ENCODE measurements around the gene CARS2.
"Not testable (repeated sequence)": the region's sequence is repeated elsewhere in the genome, so short reads cannot be mapped to it uniquely, and the experiment has no call there.

Gene CARS2

DNA sequence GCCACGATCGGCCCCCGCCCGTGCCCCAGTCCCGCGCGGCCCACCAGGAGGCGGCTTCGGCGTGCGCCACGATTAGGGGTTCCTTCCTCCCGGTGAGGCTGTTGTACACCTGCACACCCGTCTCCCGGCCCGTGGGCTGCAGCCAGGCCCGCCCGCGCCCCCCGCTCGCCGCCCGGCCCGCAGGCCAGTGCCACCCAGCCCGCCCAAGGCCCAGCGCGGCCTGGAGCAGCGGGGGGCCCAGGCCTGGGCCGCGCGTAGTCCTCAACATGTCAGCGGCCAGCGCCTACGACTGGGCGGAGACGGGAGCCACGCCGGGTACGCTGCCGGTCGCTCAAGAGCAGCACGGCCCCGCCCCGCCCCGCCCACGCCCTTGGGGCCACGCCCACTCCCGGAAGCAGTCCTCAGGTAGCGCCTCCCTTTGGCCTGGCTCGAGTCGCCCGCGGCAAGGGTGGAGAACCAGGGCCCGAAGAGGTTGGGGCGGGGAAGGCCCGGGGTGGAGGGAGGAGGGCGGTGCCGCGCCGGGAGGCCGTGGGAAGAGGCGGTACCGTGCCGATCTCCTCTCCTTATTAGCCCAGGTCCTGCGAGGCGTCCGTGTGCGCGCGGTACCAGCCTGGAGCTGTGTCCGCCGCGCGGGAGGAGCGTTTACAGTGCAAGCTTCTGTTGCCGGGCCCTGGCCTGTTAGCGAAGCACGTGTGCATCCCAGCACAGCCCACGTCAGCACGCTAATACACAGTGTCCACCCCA lies at the start of gene CARS2:
Gene CARS2 (minus strand): TSS at position 291 of the 744 bp plus-strand sequence. CDS start 23 bp downstream, at position 268.
- peak; percentile 92 for DNase-seq (ENCODE audit: low read depth)

DNA sequence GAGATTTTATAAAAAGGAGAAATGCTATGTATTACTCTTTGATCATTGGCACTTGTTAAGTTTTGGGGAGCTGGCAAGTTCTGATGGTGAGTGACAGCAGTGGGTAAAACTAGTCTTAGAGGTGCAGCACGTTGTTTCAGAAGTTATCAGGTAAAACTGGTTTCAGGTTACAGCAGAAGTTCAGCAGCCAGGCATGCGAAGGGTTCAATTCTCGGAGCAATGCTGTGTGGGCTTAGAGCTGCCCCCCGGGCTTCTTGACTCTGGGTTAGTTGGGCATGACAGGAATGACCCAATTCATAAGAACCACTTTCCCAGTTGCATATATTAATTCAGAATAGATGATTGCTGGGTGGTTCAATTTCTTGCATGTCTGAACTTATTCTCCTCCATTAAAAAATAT lies 42.4 kb upstream of the CARS2 start:
- no peak for DNase-seq (ENCODE audit: low read depth)

- DNase-seq (ENCODE audit: low read depth): no peak
Measured at GRCh38 chr13:110746438-110746837, 40.5 kb upstream of the CARS2 start.

DNA sequence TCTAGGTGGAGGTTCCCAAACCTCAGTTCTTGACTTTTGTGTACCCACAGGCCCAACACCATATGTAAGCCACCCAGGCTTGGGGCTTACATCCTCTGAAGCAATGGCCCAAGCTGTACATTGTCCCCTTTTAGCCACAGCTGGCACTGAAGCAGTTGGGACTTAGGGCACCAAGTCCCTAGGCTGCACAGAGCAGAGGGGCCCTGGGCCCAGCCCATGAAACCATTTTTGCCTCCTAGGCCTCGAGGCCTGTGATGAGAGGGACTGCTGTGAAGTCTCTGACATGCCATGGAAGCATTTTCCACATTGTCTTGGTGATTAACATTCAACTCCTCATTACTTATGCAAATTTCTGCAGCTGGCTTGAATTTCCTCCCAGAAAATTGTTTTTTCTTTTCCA lies 37.8 kb upstream of the CARS2 start:
- no peak for DNase-seq (ENCODE audit: low read depth)

GRCh38 chr13:110737555-110737954 lies 31.6 kb upstream of the CARS2 start:
- DNase-seq (ENCODE audit: low read depth): no peak

GRCh38 chr13:110734561-110734960 lies 28.6 kb upstream of the CARS2 start:
- DNase-seq (ENCODE audit: low read depth): no peak

- DNase-seq (ENCODE audit: low read depth): no peak
Measured at GRCh38 chr13:110731072-110731471, 25.2 kb upstream of the CARS2 start.

DNA sequence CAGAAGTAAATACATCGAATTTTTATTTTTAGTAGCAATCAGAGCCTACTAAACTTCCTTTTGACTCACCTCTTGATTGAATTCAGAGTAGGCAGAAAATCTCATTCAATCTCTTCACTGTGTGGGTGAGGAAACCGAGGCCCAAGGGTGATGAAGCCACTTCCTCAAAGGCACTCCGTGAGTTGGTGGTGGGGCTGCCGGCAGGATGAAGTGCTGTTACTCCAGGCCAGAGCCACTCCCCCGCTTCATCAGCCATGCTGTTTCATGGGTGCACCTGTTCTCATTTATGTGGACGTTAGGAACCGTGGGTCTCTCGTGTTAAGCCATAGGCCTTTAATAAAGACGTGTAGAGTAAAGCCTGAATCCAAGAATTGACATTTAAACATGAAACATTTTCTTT lies 20.8 kb upstream of the CARS2 start:
- DNase-seq (ENCODE audit: low read depth): peak; percentile 62

GRCh38 chr13:110726153-110726552 lies 20.2 kb upstream of the CARS2 start:
- DNase-seq (ENCODE audit: low read depth): not testable (repeated sequence)

DNA sequence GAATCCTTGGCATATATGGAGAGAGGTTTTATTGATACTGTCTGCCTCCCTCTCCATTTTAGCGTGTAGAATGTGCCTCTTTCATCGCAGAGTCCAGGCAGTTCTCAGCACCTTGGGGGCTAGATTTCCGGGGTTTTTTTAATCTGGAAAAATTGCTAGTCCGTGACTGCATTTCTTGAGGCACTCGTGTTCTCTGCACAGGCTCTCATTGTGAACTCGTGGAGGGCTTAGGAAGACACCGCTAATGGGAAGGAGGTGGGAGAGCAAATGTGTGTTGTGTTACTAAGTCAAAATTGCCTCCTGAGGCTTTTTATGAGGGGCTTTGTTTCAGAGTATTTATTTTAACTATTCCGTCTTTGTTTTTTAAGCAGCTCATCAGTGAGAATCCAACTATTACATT lies 17.7 kb upstream of the CARS2 start:
- DNase-seq (ENCODE audit: low read depth): no peak

DNA sequence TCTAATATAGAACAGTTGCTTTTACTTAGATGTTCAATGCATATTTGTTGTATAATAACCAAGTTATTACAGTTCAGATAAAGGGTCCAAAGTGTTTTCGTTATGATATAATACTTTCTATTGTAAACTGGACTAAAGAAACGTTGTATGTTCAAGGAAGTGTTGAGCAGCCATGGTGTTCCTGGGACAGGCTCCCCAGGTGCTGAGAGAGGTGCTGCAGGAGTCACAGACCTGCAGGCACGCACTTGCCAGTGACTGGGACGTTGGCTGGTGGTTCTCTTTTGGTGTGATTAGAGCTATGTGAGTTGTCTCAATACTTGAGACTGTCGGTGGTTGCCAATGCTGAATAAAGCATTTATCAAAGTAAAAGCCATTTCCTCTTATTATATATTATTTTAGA lies 17.1 kb upstream of the CARS2 start:
- DNase-seq (ENCODE audit: low read depth): no peak

DNA sequence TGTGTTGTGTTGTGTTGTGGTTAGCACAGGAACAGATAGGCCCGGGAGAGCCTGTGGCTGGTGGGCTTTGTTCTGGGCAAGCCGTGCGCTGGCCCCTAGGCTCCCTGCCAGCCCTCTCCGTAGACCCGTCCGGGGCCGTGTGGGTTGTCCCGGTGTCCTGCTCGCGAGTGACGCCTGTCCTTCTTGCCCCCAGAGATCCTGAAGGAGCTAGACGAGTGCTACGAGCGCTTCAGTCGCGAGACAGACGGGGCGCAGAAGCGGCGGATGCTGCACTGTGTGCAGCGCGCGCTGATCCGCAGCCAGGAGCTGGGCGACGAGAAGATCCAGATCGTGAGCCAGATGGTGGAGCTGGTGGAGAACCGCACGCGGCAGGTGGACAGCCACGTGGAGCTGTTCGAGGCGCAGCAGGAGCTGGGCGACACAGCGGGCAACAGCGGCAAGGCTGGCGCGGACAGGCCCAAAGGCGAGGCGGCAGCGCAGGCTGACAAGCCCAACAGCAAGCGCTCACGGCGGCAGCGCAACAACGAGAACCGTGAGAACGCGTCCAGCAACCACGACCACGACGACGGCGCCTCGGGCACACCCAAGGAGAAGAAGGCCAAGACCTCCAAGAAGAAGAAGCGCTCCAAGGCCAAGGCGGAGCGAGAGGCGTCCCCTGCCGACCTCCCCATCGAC lies 13.3 kb upstream of the CARS2 start:
- DNase-seq (ENCODE audit: low read depth): no peak

GRCh38 chr13:110716247-110716515 lies 10.3 kb upstream of the CARS2 start:
- DNase-seq (ENCODE audit: low read depth): no peak

GRCh38 chr13:110715395-110716246 lies 9.7 kb upstream of the CARS2 start:
- peak; percentile 94 for DNase-seq (ENCODE audit: low read depth)

GRCh38 chr13:110714797-110715394 lies 9.0 kb upstream of the CARS2 start:
- peak; percentile 33 for DNase-seq (ENCODE audit: low read depth)

DNA sequence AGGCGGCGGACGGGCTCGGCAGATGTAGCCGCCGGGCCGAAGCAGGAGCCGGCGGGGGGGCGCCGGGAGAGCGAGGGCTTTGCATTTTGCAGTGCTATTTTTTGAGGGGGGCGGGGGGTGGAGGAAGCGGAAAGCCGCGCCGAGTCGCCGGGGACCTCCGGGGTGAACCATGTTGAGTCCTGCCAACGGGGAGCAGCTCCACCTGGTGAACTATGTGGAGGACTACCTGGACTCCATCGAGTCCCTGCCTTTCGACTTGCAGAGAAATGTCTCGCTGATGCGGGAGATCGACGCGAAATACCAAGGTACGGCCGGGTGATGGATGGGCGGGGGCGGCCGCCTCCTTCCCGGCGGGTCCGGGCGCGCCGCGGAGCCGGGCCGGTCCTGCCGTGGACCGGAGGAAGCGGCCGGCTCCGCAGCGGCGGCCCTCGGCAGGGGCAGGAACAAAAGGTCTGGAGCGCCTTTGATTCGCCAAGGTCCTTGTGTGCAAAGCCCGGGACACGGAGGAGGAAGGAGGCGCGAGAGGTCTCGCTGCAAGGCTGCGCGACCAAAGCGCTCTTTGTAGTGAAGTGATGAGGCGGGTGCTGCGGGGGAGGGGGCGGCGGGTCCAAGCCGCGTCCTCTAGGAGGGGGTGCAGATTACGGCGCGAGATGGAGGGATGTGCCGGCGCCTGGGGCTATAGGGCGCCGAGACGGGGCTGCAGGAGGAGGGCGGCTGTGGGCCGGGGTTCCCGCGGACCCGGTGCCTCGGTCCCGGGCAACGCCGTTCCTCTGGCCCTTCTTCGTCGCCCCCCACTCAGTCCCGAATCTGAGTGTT lies 8.3 kb upstream of the CARS2 start:
- DNase-seq (ENCODE audit: low read depth): peak; percentile 58

DNA sequence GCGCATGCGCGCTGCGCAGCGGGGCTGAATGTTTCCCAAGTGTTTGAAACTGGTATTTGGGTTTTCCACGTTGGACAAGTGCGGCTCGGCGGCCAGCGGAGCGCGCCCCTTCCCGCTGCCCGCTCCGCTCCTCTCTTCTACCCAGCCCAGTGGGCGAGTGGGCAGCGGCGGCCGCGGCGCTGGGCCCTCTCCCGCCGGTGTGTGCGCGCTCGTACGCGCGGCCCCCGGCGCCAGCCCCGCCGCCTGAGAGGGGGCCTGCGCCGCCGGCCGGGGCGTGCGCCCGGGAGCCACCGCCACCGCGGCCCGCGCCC lies 7.7 kb upstream of the CARS2 start, which contains the start of gene ING1:
Gene ING1 (plus strand): TSS at position 59 of the 311 bp plus-strand sequence. CDS start 450 bp downstream, outside the sequence.
- DNase-seq (ENCODE audit: low read depth): no peak

- DNase-seq (ENCODE audit: low read depth): peak; percentile 99
Measured at GRCh38 chr13:110712849-110713641, 7.1 kb upstream of the CARS2 start.

GRCh38 chr13:110712081-110712848 lies 6.3 kb upstream of the CARS2 start:
- DNase-seq (ENCODE audit: low read depth): peak; percentile 86

Data from activated T-cell treated with anti-CD3 and anti-CD28 coated beads for 48 hours (primary cell).